M059J (cell line): Measurements from ENCODE around the gene BMAL1. TPM values are rescaled to one million over a fixed set of nuclear protein-coding genes. Genes with fewer than 3 reads are reported as not detected.
A peak's percentile ranks its signal among the peaks of the same experiment; 100 is the strongest.

Experiments used
- DNase-seq: peaks from one replicate; pipeline ENCODE4 v3.0.0-alpha.2; 2012; ENCODE audit warnings: low read depth
- total RNA-seq: library from RNA; depleted of rRNA; stranded (reverse); fragments of >200 nt; shearing (Covaris generic); gene quantifications from 2 replicates; pipeline ENCODE4 v1.2.3, GENCODE V29; 2014

Gene BMAL1
- total RNA-seq, 1 experiment from 2014 or later: 34.0 TPM

DNA sequence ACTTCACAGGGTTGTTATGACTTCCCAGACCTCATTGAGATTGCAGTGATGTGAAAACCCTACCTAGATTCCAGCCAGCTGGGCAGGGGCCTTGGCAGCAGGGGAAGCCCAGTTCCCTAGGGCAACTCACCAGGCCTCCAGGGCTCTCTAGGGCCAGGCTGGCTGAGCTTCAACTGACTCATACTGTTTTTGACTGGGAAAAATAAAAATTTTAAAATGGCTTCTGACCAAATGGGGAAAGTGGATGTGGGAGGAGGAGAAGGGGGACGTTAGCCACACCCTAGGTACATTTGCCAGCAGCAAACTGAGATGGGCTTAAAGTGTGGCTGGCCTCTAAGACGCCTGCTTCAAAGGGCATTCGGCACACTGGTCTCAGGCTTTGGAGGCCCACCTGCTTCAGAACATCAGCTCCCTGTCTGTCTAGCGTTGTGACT, 39.0 kb downstream of the BMAL1 start:
- peak; percentile 97 for DNase-seq

DNA sequence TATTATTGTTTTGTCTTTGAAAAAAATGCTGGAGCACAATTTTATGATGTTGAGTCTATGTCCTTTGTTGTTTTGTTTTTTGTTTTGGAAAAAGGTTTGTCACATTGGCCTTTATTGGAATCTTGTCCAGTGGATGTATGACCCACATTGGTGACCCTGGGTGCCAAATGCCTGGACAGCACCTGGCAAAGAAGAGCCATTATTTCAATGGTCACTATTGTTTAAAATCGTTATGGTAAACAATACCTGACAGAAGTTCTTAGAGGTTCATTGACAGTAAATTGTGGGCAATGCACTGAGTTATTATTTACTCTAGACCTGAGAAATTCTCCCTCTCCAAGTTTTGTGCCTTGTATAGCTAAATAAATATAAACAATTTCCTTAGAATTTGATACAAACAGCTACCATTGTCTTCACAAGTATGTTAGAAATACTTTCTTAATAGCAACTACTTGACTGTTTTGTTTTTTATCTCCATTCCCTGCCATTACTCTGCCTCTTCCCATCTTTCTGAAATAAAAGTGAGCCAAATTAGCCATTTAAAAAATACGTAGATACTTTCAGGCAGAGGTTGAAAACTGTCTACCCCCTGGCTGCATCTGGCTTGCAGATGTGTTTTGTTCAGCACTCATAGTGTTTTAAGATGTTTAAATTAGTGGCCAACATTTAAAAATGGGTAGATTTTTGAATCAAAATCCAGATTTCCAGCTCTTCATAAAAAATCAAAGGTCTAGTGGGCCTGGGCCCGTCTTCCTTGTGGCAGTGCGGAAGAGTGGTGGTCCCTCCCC, 39.9 kb downstream of the BMAL1 start:
- no peak for DNase-seq

DNA sequence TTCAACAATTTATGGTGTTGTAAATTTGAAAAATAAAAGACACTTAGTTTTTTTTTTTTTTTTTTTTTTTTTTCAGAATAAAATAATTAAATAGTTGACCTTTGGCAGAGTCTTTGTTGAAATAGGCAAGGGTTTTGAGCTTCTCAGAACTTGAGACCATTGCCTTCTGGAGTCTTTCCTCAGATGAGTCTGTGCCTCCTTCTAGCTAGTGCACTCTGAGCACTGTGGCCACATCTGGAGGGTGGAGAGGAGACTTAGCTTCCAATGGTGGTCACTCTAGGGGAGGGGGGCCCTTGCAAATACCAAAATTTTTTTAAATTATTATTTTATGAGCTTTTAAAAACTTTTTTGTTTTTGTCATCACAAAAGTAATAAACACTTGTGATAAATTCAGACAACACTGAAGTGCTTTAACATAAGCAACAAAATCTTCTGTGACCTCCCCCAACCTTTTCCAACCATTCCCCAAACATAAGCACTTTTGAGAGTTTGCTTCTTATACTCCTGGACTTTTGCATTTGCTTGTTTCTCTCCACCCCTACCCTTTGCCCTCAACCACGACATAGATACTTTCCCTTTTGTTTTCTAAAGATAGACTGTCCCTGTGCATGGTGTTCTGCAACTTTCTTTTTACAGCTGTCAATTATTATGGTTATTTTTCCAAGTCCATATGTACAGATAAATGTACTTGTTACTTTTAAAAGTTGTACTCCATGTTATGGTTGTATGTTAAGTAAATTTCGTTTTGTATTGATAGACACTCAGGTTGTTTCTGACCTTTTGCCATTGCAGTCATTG, 41.1 kb downstream of the BMAL1 start:
- DNase-seq: no peak

DNA sequence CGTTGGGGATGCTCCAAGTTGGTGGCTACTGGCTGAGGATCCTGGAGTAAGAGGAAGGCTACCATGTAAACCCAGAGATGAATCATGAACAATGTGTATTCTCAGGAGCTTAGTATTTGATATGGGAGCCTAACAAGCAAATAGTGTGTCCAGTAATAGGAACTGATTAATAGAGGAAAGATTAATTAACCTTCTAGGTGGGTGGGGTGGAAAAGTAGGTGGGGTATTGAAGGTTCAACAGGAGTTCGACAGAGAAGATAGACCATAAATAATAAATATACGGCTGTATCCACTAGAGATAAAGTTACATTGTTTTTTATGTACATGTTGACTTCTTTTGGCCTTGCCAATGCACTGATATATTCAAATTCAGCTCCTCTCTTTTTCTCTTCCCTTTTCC, 43.1 kb downstream of the BMAL1 start:
- no peak for DNase-seq

DNA sequence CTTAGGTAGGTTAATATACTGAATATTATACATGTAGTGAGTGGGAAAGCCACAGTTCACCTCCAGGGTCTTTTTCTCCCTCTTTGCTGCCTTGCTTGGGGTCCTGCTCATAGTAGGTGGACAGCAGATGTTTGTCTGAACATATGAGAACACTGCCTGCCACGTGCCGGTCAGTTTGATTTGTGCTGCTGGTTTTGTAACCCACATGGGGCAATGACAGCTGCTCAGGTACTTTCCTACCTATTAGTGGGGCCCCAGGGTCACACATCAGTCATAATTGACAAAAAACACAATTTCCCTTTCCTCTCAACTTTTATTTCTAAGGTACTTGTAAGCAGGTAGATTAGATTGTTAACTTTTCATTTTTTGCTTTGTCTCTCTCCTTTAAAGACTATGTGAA, 43.8 kb downstream of the BMAL1 start:
- DNase-seq: no peak

DNA sequence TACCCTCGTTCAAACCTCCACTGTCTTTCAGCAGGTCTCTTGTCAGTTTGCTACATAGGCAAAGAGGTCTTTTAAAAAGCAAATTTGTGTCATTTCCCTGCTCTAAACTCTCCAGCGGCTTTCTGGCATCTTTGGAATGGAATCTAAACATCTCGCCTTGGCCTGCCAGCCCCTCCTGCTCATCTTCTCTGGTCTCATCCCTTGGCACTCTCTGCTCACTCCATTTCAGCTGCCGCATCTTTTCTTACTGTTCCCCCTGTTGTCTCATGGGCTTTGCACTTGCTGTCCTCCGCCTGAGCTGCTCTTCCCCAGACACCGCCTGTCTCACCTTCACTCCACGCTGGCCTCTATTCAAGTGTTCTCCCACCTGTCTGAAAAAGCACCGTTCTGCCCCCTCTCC, 46.6 kb downstream of the BMAL1 start:
- DNase-seq: no peak

- no peak for DNase-seq
These were observed 47.1 kb downstream of the BMAL1 start for GRCh38 chr11:13324709-13325108.

GRCh38 chr11:13327421-13327820, 49.8 kb downstream of the BMAL1 start:
- no peak for DNase-seq

- peak; percentile 46 for DNase-seq
These were observed 50.7 kb downstream of the BMAL1 start for GRCh38 chr11:13328286-13328685.

GRCh38 chr11:13329670-13330356, 52.2 kb downstream of the BMAL1 start:
- DNase-seq: peak; percentile 83

DNA sequence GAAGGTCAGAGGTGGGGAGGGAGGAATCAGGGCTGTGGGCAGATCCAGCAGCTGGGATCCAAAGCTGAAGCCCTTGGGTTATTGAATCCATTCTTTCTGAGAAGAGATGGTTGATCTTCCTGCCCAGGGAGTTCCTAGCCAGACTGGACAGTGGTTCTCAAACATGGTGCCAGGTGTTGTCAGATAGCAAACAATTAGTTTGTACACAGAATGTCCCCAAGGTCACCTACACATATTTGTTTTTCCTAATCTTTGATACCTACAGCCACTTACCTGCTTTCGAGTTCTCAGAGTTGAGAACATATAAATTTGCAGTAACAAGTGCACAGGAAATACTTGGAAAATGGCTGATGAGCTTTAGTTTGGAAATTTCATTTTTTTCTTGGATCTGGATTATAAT, 54.5 kb downstream of the BMAL1 start:
- no peak for DNase-seq

- DNase-seq: peak; percentile 99
These were observed 55.9 kb downstream of the BMAL1 start for GRCh38 chr11:13333456-13333957.

DNA sequence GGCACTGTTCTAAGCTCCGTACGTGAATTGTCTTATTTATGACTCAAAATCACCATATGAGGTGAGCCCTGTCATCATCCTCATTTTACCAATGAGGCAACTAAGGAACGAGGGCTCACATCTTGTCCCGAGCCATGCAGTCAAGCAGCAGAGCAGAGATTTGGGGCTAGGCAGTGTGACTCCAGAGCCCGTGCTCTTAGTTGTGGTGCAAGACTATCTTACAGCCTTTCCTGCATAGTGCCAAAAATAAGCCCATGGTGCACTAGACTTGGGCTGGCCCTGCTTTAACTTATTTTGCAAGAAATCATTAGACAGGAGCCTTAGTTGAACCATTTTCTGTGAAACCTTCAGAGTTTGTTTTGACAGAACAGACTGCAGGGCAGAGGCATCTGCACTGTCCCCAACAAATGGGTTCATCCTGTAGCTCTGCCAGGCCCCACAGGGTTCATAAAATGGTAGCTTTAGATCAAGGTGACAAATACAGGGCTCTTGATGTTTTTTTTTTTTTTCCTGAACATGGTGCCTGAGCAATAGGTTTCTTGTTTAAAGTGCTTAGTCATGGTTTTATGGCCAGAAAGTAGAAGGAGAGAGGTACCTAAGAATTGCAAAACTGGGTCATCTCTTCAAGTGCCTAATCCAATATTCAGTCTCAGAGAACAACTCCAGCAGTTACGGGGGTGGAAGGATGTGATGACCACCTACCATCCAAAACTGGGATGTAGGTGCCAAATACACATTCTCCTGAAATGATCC, 56.6 kb downstream of the BMAL1 start:
- peak; percentile 61 for DNase-seq

- DNase-seq: peak; percentile 83
These were observed 57.7 kb downstream of the BMAL1 start for GRCh38 chr11:13335319-13335718.

GRCh38 chr11:13336246-13336878, 58.8 kb downstream of the BMAL1 start:
- DNase-seq: peak; percentile 81

DNA sequence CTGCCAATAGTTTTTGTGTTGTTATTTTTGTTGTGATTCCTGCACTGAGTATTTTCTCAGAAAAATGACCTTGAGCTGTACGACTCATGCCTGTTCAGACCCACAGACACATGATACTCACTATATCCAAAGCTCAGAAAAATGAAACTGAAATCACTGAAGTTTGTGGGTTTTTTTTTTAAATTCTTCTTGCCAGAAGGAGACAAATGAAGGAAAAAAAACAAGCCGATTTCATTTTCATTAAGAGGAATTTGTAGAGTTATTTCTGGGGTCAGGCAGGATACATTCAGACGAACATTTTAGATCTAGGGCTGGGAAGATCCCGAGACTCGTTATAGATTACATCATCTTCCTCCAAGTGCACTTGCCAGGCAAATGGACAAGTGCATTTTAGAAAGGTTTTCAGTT, 60.4 kb downstream of the BMAL1 start:
- peak; percentile 78 for DNase-seq

- peak; percentile 83 for DNase-seq
These were observed 61.0 kb downstream of the BMAL1 start for GRCh38 chr11:13338427-13339069.

DNA sequence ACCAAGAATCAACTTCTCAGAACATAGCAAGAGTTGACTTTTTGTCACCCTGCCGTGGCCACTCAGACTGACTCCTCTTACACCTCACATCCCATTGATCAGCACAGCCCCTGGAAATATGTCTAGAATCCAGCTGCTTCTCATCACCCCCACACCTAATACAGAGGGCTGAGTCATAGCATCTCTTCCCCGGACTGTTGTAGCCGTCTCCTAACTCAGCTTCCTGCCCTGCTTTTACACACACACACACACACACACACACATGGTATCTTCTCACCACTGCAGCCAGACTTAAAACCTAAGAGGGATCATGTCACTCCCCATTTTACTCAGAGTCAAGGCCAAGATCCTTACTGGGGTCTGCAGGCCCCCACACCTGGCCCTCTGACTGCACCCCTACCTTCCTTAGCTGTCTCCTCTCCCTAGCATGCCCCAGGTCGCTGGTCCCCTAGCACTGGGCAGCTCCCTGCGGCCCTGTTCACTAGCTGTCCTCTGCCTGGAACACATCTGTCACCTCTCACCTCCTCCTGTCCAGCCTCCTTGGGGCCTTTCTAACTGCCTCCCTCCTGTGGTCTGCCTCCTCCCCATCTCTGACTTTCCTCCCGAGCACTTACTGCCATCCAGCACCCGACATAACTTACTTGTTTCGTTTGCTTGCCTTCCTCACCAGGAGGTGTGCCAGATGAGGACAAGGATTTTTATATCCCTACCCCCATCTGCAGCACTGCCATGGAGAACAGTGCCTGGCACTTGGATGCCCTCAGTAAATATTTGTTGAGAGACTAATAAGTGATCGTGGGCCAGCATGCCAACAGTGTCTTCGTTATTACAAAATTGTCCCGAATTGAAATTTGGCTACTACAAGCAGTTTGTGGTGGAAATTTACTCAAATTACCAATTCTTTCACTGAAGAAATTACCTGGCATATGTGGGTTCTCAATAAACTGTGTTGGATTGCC, 61.9 kb downstream of the BMAL1 start:
- DNase-seq: peak; percentile 92

GRCh38 chr11:13341026-13341425, 63.4 kb downstream of the BMAL1 start:
- no peak for DNase-seq
